Measurements from ENCODE around the gene SRRM5. TPM values are rescaled to one million over a fixed set of nuclear protein-coding genes. Genes with fewer than 3 reads are reported as not detected.
A peak's percentile ranks its signal among the peaks of the same experiment; 100 is the strongest.

The SRRM5 gene
- total RNA-seq, 2 donors from 2014 or later, result 0.28 TPM; not detected in 1

- Histone ChIP-seq H3K27me3 (no peaks in the 10 kb centered on the region), H3K4me1 (peaks cover 0 to 12% of the 10 kb centered on the region in 2 donors), H3K36me3 (no peaks in the 10 kb centered on the region), H3K27ac (no peak within 1 kb of the TSS), H3K4me3 (peak within 1 kb of the TSS; percentile 56 to 61), H3K9me3 (no peaks in the 10 kb centered on the region)
- no peak for TF ChIP-seq CTCF (IDR thresholded peaks at IDR 0.05)
- DNase-seq (ENCODE audit: low spot score), result no peak
Measured at GRCh38 chr19:43639519-43640423, 27.9 kb downstream of the SRRM5 start, which contains the start of gene CADM4. CADM4 (minus strand) TSS chr19:43639850; CDS start chr19:43639790, 60 bp downstream.

- peak overlapping the region; percentile 56 to 61 for H3K4me3 ChIP-seq
- no peaks in the 10 kb centered on the region for H3K36me3 ChIP-seq
- no peaks in the 10 kb centered on the region for H3K9me3 ChIP-seq
- no peak for TF ChIP-seq CTCF (IDR thresholded peaks at IDR 0.05)
- DNase-seq (ENCODE audit: low spot score), result no peak
- H3K27me3 ChIP-seq, result no peaks in the 10 kb centered on the region
- H3K4me1 ChIP-seq, result peaks cover 0 to 12% of the 10 kb centered on the region in 2 donors
- no peak overlapping the region for H3K27ac ChIP-seq
Measured at GRCh38 chr19:43640424-43640757, 28.5 kb downstream of the SRRM5 start.

GRCh38 chr19:43641333-43641732 lies 29.4 kb downstream of the SRRM5 start:
- TF ChIP-seq CTCF (IDR thresholded peaks at IDR 0.05), result no peak
- DNase-seq (ENCODE audit: low spot score), result no peak
- Histone ChIP-seq H3K27ac (no peak overlapping the region), H3K36me3 (no peaks in the 10 kb centered on the region), H3K9me3 (no peaks in the 10 kb centered on the region), H3K4me1 (peaks cover 0 to 12% of the 10 kb centered on the region in 2 donors), H3K27me3 (no peaks in the 10 kb centered on the region), H3K4me3 (no peak overlapping the region)

GRCh38 chr19:43642531-43642930 lies 30.6 kb downstream of the SRRM5 start:
- H3K36me3 ChIP-seq, result no peaks in the 10 kb centered on the region
- no peaks in the 10 kb centered on the region for H3K27me3 ChIP-seq
- no peak for TF ChIP-seq CTCF (IDR thresholded peaks at IDR 0.05)
- no peak for DNase-seq (ENCODE audit: low spot score)
- no peak overlapping the region for H3K4me3 ChIP-seq
- H3K27ac ChIP-seq, result no peak overlapping the region
- H3K4me1 ChIP-seq, result peaks cover 0 to 12% of the 10 kb centered on the region in 2 donors
- H3K9me3 ChIP-seq, result no peaks in the 10 kb centered on the region

- Histone ChIP-seq H3K9me3 (no peaks in the 10 kb centered on the region), H3K27ac (no peak overlapping the region), H3K4me3 (no peak overlapping the region), H3K4me1 (peaks cover 0 to 12% of the 10 kb centered on the region in 2 donors), H3K36me3 (peaks cover 4% of the 10 kb centered on the region), H3K27me3 (no peaks in the 10 kb centered on the region)
- DNase-seq (ENCODE audit: low spot score), result no peak
- TF ChIP-seq CTCF (IDR thresholded peaks at IDR 0.05), result no peak
Measured at GRCh38 chr19:43643326-43643725, 31.4 kb downstream of the SRRM5 start.

Data from right atrium auricular region (tissue), 2 donors.